ENCODE measurements around the gene ESPNL. TPM values are rescaled to one million over a fixed set of nuclear protein-coding genes. Genes with fewer than 3 reads are reported as not detected.

Gene ESPNL
- total RNA-seq, 1 experiment from 2014 or later = 0.19 TPM

DNA sequence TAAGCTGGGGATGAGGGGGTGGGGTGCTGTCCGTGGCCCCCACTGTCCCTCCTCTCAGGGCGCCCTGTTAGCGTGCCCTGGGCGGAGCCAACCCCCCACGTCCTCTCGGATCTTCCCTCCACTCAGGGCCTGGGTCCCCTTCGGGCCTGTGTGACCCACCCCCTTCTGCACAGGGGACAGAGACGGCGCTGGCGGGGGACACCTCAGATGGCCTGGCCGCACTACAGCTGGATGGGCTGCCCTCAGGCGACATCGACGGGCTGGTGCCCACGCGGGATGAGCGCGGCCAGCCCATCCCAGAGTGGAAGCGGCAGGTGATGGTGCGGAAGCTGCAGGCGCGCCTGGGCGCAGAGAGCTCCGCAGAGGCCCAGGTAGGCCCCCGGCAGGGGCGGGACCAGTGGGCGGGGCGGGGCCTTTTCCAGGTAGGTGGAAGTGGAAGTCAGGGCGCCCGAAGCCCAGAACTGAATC lies 28.4 kb downstream of the ESPNL start:
- CTCF ChIA-PET = no interaction called here
- no TSS peak for BruUV-seq (replicated peaks)
- no peak overlapping the region for H3K4me3 Mint-ChIP-seq (ENCODE audit: low read depth, unreplicated experiment)
- no peaks in the 10 kb centered on the region for H3K9me3 Mint-ChIP-seq (ENCODE audit: low read depth, unreplicated experiment)
- H3K4me1 Mint-ChIP-seq (ENCODE audit: low read depth, unreplicated experiment) = peaks cover 2% of the 10 kb centered on the region
- DNase-seq = no peak
- peaks cover 2% of the 10 kb centered on the region for H3K27me3 Mint-ChIP-seq (ENCODE audit: unreplicated experiment)
- intact Hi-C loops (cut with micrococcal nuclease; ENCODE audit: unreplicated experiment) = no loop called here
- H3K27ac Mint-ChIP-seq (ENCODE audit: unreplicated experiment) = no peak overlapping the region
- TF ChIP-seq, protein P1, sequence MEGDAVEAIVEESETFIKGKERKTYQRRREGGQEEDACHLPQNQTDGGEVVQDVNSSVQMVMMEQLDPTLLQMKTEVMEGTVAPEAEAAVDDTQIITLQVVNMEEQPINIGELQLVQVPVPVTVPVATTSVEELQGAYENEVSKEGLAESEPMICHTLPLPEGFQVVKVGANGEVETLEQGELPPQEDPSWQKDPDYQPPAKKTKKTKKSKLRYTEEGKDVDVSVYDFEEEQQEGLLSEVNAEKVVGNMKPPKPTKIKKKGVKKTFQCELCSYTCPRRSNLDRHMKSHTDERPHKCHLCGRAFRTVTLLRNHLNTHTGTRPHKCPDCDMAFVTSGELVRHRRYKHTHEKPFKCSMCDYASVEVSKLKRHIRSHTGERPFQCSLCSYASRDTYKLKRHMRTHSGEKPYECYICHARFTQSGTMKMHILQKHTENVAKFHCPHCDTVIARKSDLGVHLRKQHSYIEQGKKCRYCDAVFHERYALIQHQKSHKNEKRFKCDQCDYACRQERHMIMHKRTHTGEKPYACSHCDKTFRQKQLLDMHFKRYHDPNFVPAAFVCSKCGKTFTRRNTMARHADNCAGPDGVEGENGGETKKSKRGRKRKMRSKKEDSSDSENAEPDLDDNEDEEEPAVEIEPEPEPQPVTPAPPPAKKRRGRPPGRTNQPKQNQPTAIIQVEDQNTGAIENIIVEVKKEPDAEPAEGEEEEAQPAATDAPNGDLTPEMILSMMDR (IDR thresholded peaks at IDR 0.05; ENCODE audit: unreplicated experiment) = no peak
- H3K36me3 Mint-ChIP-seq (ENCODE audit: insufficient read depth, unreplicated experiment) = no peaks in the 10 kb centered on the region

DNA sequence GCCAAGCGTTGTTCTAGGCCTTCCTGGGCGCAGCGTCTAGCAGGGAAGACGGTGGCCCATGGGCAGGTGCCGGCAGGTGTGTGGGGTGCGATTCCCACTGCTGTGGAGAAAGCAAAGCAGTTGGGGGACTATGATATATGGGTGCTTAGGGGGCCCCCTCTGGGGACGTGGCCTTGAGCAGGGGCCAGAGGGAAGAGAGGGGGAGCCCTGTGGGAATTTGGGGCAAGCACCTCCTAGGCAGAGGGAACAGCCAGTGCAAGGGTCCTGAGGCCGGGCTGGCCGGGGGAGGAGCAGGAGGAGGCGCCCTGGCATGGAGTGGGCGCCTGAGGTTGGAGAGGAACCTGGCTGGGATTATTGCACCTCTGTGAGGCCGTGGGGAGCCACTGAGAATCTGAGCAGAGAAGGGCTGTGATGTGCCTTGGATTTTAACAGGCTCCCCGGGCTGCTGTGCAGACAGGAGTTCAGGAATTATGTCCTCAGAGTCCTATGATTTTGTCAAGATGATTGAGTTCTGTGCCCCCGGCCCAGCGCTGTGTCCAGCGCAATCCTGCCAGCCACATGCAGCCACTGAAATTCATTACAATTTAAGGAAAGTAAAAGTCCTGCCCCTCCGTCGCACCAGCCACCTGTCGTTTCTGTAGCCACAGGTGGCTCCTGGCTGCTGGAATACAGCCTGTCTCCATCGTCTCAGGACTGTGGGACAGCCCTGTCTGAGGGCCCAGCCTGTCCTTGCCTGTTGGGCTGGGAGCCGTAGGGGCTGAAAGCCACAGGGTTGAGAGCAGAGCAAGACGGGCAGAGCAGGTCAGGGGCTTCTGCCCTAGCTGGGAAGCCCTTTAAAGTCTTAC lies 29.2 kb downstream of the ESPNL start:
- TF ChIP-seq, protein P1 (IDR thresholded peaks at IDR 0.05; ENCODE audit: unreplicated experiment) = no peak
- no peaks in the 10 kb centered on the region for H3K36me3 Mint-ChIP-seq (ENCODE audit: insufficient read depth, unreplicated experiment)
- peaks cover 7% of the 10 kb centered on the region for H3K27me3 Mint-ChIP-seq (ENCODE audit: unreplicated experiment)
- H3K4me3 Mint-ChIP-seq (ENCODE audit: low read depth, unreplicated experiment) = no peak overlapping the region
- DNase-seq = no peak
- peaks cover 6% of the 10 kb centered on the region for H3K4me1 Mint-ChIP-seq (ENCODE audit: low read depth, unreplicated experiment)
- BruUV-seq (replicated peaks) = no TSS peak
- no peaks in the 10 kb centered on the region for H3K9me3 Mint-ChIP-seq (ENCODE audit: low read depth, unreplicated experiment)
- intact Hi-C loops (cut with micrococcal nuclease; ENCODE audit: unreplicated experiment) = no loop called here
- no peak overlapping the region for H3K27ac Mint-ChIP-seq (ENCODE audit: unreplicated experiment)
- CTCF ChIA-PET = no interaction called here

DNA sequence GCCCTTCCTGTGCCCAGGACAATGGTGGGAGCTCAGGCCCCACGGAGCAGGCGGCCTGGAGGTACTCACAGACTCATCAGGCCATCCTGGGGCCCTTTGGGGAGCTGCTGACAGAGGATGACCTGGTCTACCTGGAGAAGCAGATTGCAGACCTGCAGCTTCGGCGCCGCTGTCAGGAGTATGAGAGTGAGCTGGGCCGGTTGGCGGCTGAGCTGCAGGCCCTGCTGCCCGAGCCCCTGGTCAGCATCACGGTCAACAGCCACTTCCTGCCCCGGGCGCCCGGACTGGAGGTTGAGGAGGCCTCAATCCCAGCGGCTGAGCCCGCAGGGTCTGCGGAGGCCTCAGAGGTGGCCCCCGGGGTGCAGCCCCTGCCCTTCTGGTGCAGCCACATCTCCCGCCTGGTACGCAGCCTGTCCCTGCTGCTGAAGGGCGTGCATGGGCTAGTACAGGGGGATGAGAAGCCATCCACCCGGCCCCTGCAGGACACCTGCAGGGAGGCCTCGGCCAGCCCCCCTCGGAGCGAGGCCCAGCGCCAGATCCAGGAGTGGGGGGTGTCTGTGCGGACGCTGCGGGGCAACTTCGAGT lies 30.1 kb downstream of the ESPNL start:
- BruUV-seq (replicated peaks) = no TSS peak
- Mint-ChIP-seq H3K9me3 (ENCODE audit: low read depth, unreplicated experiment) (no peaks in the 10 kb centered on the region), H3K4me1 (ENCODE audit: low read depth, unreplicated experiment) (peaks cover 6% of the 10 kb centered on the region), H3K36me3 (ENCODE audit: insufficient read depth, unreplicated experiment) (no peaks in the 10 kb centered on the region), H3K27ac (ENCODE audit: unreplicated experiment) (no peak overlapping the region), H3K4me3 (ENCODE audit: low read depth, unreplicated experiment) (no peak overlapping the region), H3K27me3 (ENCODE audit: unreplicated experiment) (peaks cover 7% of the 10 kb centered on the region)
- DNase-seq = no peak
- CTCF ChIA-PET = no interaction called here
- intact Hi-C loops (cut with micrococcal nuclease; ENCODE audit: unreplicated experiment) = no loop called here
- TF ChIP-seq, protein P1 (IDR thresholded peaks at IDR 0.05; ENCODE audit: unreplicated experiment) = no peak

DNA sequence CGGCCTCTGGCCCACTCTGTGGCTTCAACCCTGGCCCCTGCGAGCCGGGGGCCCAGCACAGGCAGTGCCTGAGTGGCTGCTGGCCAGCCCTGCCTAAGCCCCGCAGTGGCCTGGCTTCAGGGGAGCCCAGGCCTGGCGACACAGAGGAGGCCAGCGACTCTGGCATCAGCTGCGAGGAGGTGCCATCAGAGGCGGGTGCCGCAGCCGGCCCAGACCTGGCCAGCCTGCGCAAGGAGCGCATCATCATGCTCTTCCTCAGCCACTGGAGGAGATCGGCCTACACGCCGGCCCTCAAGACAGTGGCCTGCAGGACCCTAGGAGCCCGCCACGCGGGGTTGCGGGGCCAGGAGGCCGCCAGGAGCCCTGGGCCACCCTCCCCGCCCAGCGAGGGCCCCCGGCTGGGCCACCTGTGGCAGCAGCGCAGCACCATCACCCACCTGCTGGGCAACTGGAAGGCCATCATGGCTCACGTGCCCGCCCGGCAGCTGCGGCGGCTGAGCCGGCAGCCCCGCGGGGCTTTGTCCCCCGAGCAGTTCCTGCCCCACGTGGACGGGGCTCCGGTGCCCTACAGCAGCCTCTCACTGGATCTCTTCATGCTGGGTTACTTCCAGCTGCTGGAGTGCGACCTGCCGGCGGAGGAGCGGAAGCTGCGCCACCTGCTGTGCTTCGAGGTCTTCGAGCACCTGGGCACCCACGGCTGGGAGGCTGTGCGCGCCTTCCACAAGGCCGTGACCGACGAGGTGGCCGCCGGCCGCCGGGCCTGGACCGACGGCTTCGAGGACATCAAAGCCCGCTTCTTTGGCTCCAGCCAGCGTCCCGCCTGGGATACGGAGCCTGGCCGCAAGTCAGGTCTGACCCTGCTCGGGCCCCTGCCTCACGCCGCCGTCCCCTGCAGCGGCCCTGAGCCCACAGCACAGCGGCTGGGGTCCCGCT lies 30.8 kb downstream of the ESPNL start:
- Mint-ChIP-seq H3K4me1 (ENCODE audit: low read depth, unreplicated experiment) (peaks cover 6% of the 10 kb centered on the region), H3K4me3 (ENCODE audit: low read depth, unreplicated experiment) (no peak overlapping the region), H3K36me3 (ENCODE audit: insufficient read depth, unreplicated experiment) (no peaks in the 10 kb centered on the region), H3K27ac (ENCODE audit: unreplicated experiment) (no peak overlapping the region), H3K9me3 (ENCODE audit: low read depth, unreplicated experiment) (no peaks in the 10 kb centered on the region), H3K27me3 (ENCODE audit: unreplicated experiment) (peaks cover 7% of the 10 kb centered on the region)
- TF ChIP-seq, protein P1 (IDR thresholded peaks at IDR 0.05; ENCODE audit: unreplicated experiment) = no peak
- CTCF ChIA-PET = interaction anchor here (0.6 kb wide), 1 partner anchor 17 kb away, joined by 3 read pairs; no protein-coding TSS in a partner anchor
- no peak for DNase-seq
- BruUV-seq (replicated peaks) = no TSS peak
- intact Hi-C loops (cut with micrococcal nuclease; ENCODE audit: unreplicated experiment) = no loop called here

All from Calu3 (cell line).